Subcutaneous abdominal adipose tissue (tissue), 5 donors: Measurements from ENCODE around the gene CDK5RAP2.
"Not testable (repeated sequence)": the region's sequence is repeated elsewhere in the genome, so short reads cannot be mapped to it uniquely, and the experiment has no call there.

Experiments used
- H3K27ac ChIP-seq: one replicate; pipeline ENCODE4 v1.7.0; 2013; ENCODE audit warnings: low read depth, mild to moderate bottlenecking, inconsistent platforms, low read length, moderate library complexity
- H3K27me3 ChIP-seq, 5 donors: one replicate each; pipeline ENCODE4 v1.7.0; 2013; ENCODE audit warnings: low read length in 5 of 5, inconsistent platforms in 1 of 5; ENCODE audit not compliant: control insufficient read depth in 5 of 5, insufficient read depth in 4 of 5
- H3K36me3 ChIP-seq, 5 donors: one replicate each; pipeline ENCODE4 v1.7.0; 2013; ENCODE audit warnings: low read length in 5 of 5; ENCODE audit not compliant: control insufficient read depth in 5 of 5, insufficient read depth in 5 of 5
- H3K4me1 ChIP-seq, 5 donors: one replicate each; pipeline ENCODE4 v1.7.0; 2013; ENCODE audit warnings: low read length in 5 of 5, mild to moderate bottlenecking in 3 of 5, moderate library complexity in 1 of 5; ENCODE audit not compliant: control insufficient read depth in 5 of 5, insufficient read depth in 5 of 5
- H3K4me3 ChIP-seq, 5 donors: one replicate each; pipeline ENCODE4 v1.7.0; 2013; ENCODE audit warnings: low read length in 5 of 5, low read depth in 1 of 5
- H3K9ac ChIP-seq, 5 donors: one replicate each; pipeline ENCODE4 v1.7.0; 2013; ENCODE audit warnings: low read length in 5 of 5, mild to moderate bottlenecking in 4 of 5, moderate library complexity in 3 of 5
- H3K9me3 ChIP-seq, 5 donors: one replicate each; pipeline ENCODE4 v1.7.0; 2013; ENCODE audit warnings: low read length in 5 of 5; ENCODE audit not compliant: control insufficient read depth in 5 of 5
- donor health status: healthy.
- donor health status: healthy.
- donor health status: healthy.
- donor health status: healthy.
- donor health status: healthy.

Gene CDK5RAP2

DNA sequence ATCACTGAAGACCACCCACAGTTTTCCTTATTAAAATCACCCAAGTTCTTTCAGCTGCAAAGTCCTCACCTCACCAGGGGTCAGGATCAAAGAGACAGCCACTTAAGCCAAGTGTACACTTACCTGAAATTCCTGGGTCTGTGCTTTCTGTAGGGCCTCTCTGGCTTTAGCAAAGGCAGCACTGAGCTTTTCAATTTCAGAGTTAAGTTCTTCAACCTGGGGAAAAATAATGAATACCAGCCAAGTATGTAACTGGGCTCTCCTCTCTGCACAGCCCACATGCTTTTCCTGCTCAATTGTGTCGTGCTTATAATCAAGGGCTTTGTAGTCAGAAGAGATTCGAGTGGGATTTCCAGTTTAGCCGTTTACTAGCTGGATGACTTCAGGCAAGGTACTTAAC is 55.1 kb downstream of the CDK5RAP2 start:
- Histone ChIP-seq H3K27ac (no peak overlapping the region), H3K9me3 (no peaks in the 10 kb centered on the region), H3K4me1 (peaks cover 0 to 2% (median 0%) of the 10 kb centered on the region in 5 donors), H3K27me3 (no peaks in the 10 kb centered on the region), H3K9ac (no peak overlapping the region), H3K36me3 (peaks cover 35 to 76% (median 72%) of the 10 kb centered on the region in 5 donors), H3K4me3 (no peak overlapping the region)

DNA sequence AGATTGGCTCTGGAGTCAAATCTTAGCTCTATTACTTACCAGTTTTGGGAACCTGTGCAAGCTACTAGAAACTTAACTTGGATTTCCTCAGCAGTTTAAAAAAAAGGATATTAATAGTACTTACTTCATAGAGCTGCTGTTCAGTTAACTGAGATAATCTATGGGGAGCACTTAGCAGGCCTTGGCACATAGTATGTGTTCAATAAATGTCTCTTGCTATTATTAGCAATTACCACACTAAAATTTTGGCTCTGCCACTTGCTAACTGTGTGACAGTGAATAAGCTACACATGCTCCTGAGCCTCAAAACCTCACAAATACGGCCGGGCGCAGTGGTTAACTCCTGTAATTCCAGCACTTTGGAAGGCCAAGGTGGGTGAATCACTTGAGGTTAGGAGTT is 55.9 kb downstream of the CDK5RAP2 start:
- Histone ChIP-seq H3K9me3 (no peaks in the 10 kb centered on the region), H3K27me3 (no peaks in the 10 kb centered on the region), H3K4me3 (no peak overlapping the region), H3K27ac (no peak overlapping the region), H3K4me1 (peaks cover 0 to 2% (median 0%) of the 10 kb centered on the region in 5 donors), H3K36me3 (peaks cover 35 to 67% (median 64%) of the 10 kb centered on the region in 5 donors), H3K9ac (no peak overlapping the region)

DNA sequence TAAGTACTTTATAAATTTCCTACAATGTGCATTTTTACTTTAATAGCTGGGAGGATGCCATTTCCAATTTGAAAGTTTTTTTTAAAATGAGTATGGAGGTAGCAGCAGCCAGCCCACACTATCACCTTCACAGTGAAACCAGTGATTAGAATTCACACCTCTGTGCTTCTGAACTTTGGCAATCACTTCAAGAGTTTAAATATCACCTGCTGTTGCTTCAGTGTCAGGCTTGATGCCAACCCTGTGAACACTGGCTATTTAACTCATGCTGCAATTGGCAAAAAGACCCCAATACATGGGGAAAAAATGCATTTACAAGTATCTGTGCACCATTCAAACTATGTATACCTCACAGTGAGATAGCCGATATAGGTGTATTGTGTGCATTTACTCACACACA is 57.4 kb downstream of the CDK5RAP2 start:
- Histone ChIP-seq H3K9ac (no peak overlapping the region), H3K27me3 (no peaks in the 10 kb centered on the region), H3K27ac (no peak overlapping the region), H3K4me1 (peaks cover 0 to 10% (median 4%) of the 10 kb centered on the region in 5 donors), H3K36me3 (peaks cover 24 to 57% (median 52%) of the 10 kb centered on the region in 5 donors), H3K4me3 (no peak overlapping the region), H3K9me3 (no peaks in the 10 kb centered on the region)

DNA sequence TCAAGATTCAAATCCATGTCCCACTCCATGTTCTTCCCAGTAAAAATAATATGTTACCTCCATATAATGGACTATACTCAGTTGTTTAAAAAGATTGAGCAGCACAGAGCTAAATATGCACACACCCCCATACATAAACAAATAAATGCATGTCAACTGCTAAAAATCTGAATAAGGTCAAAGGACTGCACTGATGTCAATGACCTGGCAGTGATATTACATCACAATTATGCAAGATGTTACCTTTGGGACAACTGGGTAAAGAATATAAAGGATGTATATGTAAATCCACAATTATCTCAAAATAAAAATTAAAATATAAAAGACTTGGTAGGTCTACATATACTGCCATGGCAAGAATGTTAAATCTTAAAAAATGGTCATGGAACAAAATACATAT is 57.9 kb downstream of the CDK5RAP2 start:
- H3K36me3 ChIP-seq, result peaks cover 22 to 58% (median 48%) of the 10 kb centered on the region in 5 donors
- H3K9ac ChIP-seq, result no peak overlapping the region
- H3K9me3 ChIP-seq, result no peaks in the 10 kb centered on the region
- H3K27me3 ChIP-seq, result no peaks in the 10 kb centered on the region
- no peak overlapping the region for H3K27ac ChIP-seq
- no peak overlapping the region for H3K4me3 ChIP-seq
- peaks cover 0 to 11% (median 4%) of the 10 kb centered on the region in 5 donors for H3K4me1 ChIP-seq

DNA sequence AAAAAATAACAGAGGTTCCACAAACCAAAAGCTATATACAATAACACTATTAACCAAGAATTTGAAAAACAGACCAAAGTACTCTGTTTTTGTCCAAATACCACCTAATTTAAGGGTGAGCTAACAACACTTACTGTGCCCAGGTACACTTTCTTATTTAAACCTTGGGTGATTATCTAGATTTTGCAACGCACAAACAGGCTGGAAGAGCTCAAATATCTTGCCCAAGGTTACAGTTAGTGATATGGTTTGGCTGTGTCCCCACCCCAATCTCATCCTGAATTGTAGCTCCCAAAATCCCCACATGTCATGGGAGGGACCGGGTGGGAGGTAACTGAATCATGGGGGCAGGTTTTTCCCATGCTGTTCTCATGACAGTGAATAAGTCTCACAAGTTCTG is 58.9 kb downstream of the CDK5RAP2 start:
- Histone ChIP-seq H3K36me3 (peaks cover 22 to 56% (median 39%) of the 10 kb centered on the region in 5 donors), H3K27ac (no peak overlapping the region), H3K4me1 (peaks cover 0 to 11% (median 4%) of the 10 kb centered on the region in 5 donors), H3K27me3 (no peaks in the 10 kb centered on the region), H3K9me3 (no peaks in the 10 kb centered on the region), H3K9ac (no peak overlapping the region), H3K4me3 (no peak overlapping the region)

DNA sequence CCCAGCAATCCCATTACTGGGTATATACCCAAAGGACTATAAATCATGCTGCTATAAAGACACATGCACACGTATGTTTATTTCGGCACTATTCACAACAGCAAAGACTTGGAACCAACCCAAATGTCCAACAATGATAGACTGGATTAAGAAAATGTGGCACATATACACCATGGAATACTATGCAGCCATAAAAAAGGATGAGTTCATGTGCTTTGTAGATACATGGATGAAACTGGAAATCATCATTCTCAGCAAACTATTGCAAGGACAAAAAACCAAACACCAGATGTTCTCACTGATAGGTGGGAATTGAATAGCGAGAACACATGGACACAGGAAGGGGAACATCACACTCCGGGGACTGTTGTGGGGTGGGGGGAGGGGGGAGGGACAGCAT is 64.0 kb downstream of the CDK5RAP2 start:
- not testable (repeated sequence) for H3K27me3 ChIP-seq, H3K9me3 ChIP-seq, H3K9ac ChIP-seq, H3K4me3 ChIP-seq, H3K27ac ChIP-seq
- Histone ChIP-seq H3K36me3 (peaks cover 9 to 45% (median 14%) of the 10 kb centered on the region in 5 donors), H3K4me1 (peaks cover 0 to 16% (median 4%) of the 10 kb centered on the region in 5 donors)

DNA sequence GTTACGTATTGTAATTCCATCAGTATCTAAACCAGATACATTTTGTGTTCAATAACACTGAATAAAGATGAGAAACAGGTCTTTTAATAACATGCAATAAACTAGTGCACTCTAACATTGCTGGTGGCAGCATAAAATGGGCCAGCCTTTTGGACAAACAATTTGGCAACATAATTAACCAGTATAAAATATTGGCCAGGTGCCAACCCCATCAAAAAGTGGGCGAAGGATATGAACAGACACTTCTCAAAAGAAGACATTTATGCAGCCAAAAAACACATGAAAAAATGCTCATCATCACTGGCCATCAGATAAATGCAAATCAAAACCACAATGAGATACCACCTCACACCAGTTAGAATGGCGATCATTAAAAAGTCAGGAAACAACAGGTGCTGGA is 64.5 kb downstream of the CDK5RAP2 start:
- not testable (repeated sequence) for H3K4me3 ChIP-seq, H3K27ac ChIP-seq, H3K27me3 ChIP-seq, H3K9me3 ChIP-seq, H3K9ac ChIP-seq
- Histone ChIP-seq H3K4me1 (peaks cover 0 to 16% (median 4%) of the 10 kb centered on the region in 5 donors), H3K36me3 (peaks cover 8 to 50% (median 17%) of the 10 kb centered on the region in 5 donors)

DNA sequence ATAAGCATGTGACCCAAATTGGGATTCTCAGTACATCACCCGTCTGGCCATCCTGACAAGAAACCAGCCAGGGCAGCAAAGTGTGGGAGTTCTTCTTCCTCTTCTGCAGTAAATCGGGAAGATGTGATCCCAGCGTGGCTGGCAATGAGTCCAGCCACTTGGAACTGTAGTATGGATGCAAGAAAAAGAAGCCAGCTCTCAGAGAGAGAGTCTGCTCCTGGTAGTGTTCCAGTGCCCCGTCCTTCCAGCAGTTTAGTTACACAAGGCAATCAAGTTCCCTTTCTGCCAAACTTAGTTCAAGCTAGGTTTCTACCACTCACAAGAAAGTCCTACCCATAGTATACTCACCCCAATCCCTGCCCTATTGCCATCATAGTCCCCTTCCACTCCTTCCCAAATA is 65.6 kb downstream of the CDK5RAP2 start:
- peaks cover 0 to 4% (median 0%) of the 10 kb centered on the region in 5 donors for H3K9me3 ChIP-seq
- no peak overlapping the region for H3K4me3 ChIP-seq
- peaks cover 0 to 16% (median 4%) of the 10 kb centered on the region in 5 donors for H3K4me1 ChIP-seq
- H3K36me3 ChIP-seq, result peaks cover 11 to 56% (median 18%) of the 10 kb centered on the region in 5 donors
- H3K27ac ChIP-seq, result no peak overlapping the region
- no peak overlapping the region for H3K9ac ChIP-seq
- no peaks in the 10 kb centered on the region for H3K27me3 ChIP-seq

DNA sequence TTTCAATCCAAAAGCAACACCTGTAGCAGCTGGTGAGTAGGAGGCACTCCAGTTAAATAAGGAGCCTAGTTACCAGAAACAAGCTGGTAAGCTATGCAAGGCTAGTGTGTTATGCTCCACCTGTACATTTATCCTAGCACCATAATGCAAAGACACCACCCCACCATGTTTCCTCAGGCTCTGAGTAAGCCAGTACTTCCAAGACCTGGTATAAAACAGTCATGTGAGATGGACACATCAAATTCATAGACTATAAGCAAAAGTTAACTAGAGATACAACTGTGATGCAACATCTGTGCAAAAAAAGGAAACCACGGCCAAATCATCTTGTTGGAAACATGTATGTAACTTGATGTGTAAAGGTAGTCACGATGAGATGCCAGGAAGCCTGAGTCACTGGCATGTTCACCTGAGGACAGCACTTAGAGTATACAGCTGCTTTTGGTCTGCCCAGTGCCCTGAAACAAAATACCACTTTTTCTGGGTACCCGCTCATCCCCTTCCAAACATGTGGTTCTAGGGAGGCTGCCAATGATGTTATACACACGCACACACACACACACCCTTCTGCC is 66.1 kb downstream of the CDK5RAP2 start:
- Histone ChIP-seq H3K36me3 (peaks cover 11 to 60% (median 18%) of the 10 kb centered on the region in 5 donors), H3K9me3 (peaks cover 0 to 4% (median 0%) of the 10 kb centered on the region in 5 donors), H3K27me3 (no peaks in the 10 kb centered on the region), H3K4me1 (peaks cover 0 to 16% (median 4%) of the 10 kb centered on the region in 5 donors), H3K27ac (no peak overlapping the region), H3K9ac (no peak overlapping the region), H3K4me3 (no peak overlapping the region)

DNA sequence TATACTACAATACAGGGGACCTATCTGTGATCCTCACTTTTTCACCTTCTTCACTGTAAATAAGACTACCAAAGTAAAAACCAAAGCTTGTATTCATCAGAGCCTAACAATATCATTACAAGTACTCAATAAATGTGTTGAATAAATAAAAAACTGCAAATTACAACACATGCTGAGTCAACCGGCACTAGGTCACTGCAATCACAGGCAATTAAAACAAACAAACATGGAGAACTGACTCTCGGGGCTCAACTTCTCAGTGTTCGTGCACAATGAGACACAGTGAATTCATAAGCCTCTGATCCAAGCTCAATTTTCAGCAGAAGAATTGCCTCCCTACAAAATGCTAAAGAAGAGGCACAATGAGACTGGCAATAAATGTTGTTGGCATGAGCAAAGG is 69.2 kb downstream of the CDK5RAP2 start:
- Histone ChIP-seq H3K4me1 (peaks cover 0 to 5% (median 0%) of the 10 kb centered on the region in 5 donors), H3K9me3 (peaks cover 0 to 4% (median 0%) of the 10 kb centered on the region in 5 donors), H3K27ac (no peak overlapping the region), H3K9ac (no peak overlapping the region), H3K36me3 (peaks cover 16 to 56% (median 23%) of the 10 kb centered on the region in 5 donors), H3K4me3 (no peak overlapping the region), H3K27me3 (no peaks in the 10 kb centered on the region)
